Neural crest cell (in vitro differentiated cells): ENCODE results near the gene ARHGEF7. TPM values are rescaled to one million over a fixed set of nuclear protein-coding genes. Genes with fewer than 3 reads are reported as not detected.

ENCODE experiments used
- DNase-seq: peaks from one replicate; pipeline ENCODE4 v3.0.0; 2021; ENCODE audit warnings: low read depth, mixed read lengths, low spot score
- H3K27ac Mint-ChIP-seq: one replicate; pipeline ENCODE4 v1.8.0; 2021; ENCODE audit warnings: mild to moderate bottlenecking, mixed read lengths; ENCODE audit not compliant: unreplicated experiment
- H3K27me3 Mint-ChIP-seq: 2 replicates; pipeline ENCODE4 v1.8.0; 2021; ENCODE audit warnings: low read depth, mild to moderate bottlenecking, mixed read lengths
- H3K36me3 Mint-ChIP-seq: 2 replicates; pipeline ENCODE4 v1.8.0; 2021; ENCODE audit warnings: low read depth, mild to moderate bottlenecking, mixed read lengths
- H3K4me1 Mint-ChIP-seq: 2 replicates; pipeline ENCODE4 v1.8.0; 2021; ENCODE audit warnings: mixed read lengths
- H3K4me3 Mint-ChIP-seq: one replicate; pipeline ENCODE4 v1.8.0; 2021; ENCODE audit warnings: mild to moderate bottlenecking, mixed read lengths
- H3K9me3 Mint-ChIP-seq: 2 replicates; pipeline ENCODE4 v1.8.0; 2021; ENCODE audit warnings: mixed read lengths
- CTCF ChIP-seq: fragments of 200-600 bp; sonication (generic); conservative IDR thresholded peaks from 2 replicates; pipeline ENCODE4 v1.5.0; 2021; ENCODE audit warnings: antibody characterized with exemption, mild to moderate bottlenecking
- total RNA-seq: library from RNA; stranded (reverse); gene quantifications from 2 replicates; pipeline ENCODE4 v1.2.1, GENCODE V29; 2021

ARHGEF7 gene
- total RNA-seq, 1 donor from 2014 or later = 77.3 TPM

GRCh38 chr13:111289251-111289650, 174.1 kb downstream of the ARHGEF7 start:
- peaks cover 11% of the 10 kb centered on the region for H3K36me3 Mint-ChIP-seq
- TF ChIP-seq CTCF = no peak
- DNase-seq = no peak
- no peaks in the 10 kb centered on the region for H3K9me3 Mint-ChIP-seq
- no peak overlapping the region for H3K4me3 Mint-ChIP-seq
- H3K4me1 Mint-ChIP-seq = no peaks in the 10 kb centered on the region
- H3K27ac Mint-ChIP-seq = no peak overlapping the region
- no peaks in the 10 kb centered on the region for H3K27me3 Mint-ChIP-seq

- H3K4me1 Mint-ChIP-seq = no peaks in the 10 kb centered on the region
- H3K36me3 Mint-ChIP-seq = peaks cover 8% of the 10 kb centered on the region
- H3K4me3 Mint-ChIP-seq = no peak overlapping the region
- no peak for TF ChIP-seq CTCF
- no peaks in the 10 kb centered on the region for H3K27me3 Mint-ChIP-seq
- no peaks in the 10 kb centered on the region for H3K9me3 Mint-ChIP-seq
- H3K27ac Mint-ChIP-seq = no peak overlapping the region
- DNase-seq = no peak
These were observed 176.8 kb downstream of the ARHGEF7 start for GRCh38 chr13:111291908-111292307.

DNA sequence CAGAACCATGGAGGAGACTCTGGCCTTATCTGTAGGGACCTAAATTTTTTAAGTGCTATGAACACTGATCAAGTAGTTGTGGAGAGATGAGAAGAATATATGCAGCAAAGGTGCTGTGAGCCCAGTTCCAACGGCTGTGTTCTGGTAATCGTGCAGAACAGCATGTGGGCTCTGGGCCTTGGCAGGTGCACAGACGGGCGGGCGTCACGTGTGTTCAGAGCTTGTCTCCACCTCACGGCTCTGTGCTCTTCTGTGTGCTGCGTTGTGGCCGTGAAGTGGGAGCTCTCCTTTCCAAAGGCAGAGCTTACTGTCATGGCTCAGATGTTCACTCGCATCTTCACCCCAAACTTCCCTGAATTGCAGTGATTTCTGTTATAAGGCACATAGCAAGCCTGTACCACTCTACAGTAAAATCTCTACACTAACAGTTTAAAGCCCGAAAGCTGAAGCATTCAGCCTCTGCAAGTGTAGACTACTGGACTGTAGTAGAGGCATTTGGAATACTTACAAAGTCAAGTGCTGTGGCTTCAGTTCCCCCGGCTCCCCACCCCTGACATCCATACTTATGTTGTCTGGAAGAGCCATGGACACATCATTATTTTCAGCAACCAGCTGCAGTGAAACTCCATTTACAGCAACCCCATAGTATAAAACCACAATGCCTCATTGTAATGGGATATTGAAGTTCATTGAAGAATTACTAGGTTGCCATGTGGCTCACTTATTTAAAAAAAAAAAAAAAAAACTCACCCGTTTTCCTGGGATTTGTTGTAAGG, 177.8 kb downstream of the ARHGEF7 start:
- Mint-ChIP-seq H3K9me3 (no peaks in the 10 kb centered on the region), H3K27ac (no peak overlapping the region), H3K27me3 (no peaks in the 10 kb centered on the region), H3K4me3 (no peak overlapping the region), H3K36me3 (peaks cover 8% of the 10 kb centered on the region), H3K4me1 (no peaks in the 10 kb centered on the region)
- DNase-seq = no peak
- no peak for TF ChIP-seq CTCF

- DNase-seq = no peak
- peaks cover 2% of the 10 kb centered on the region for H3K36me3 Mint-ChIP-seq
- H3K9me3 Mint-ChIP-seq = no peaks in the 10 kb centered on the region
- peak overlapping the region; percentile 47 for H3K27ac Mint-ChIP-seq
- H3K4me1 Mint-ChIP-seq = no peaks in the 10 kb centered on the region
- TF ChIP-seq CTCF = no peak
- no peaks in the 10 kb centered on the region for H3K27me3 Mint-ChIP-seq
- H3K4me3 Mint-ChIP-seq = no peak overlapping the region
These were observed 180.8 kb downstream of the ARHGEF7 start for GRCh38 chr13:111295886-111296285.

- no peak overlapping the region for H3K4me3 Mint-ChIP-seq
- no peaks in the 10 kb centered on the region for H3K27me3 Mint-ChIP-seq
- no peaks in the 10 kb centered on the region for H3K4me1 Mint-ChIP-seq
- peaks cover 2% of the 10 kb centered on the region for H3K36me3 Mint-ChIP-seq
- no peak for TF ChIP-seq CTCF
- H3K9me3 Mint-ChIP-seq = no peaks in the 10 kb centered on the region
- DNase-seq = no peak
- no peak overlapping the region for H3K27ac Mint-ChIP-seq
These were observed 181.3 kb downstream of the ARHGEF7 start for GRCh38 chr13:111296417-111296816.
